Stimulated activated CD8-positive, alpha-beta memory T cell treated with anti-CD3 and anti-CD28 coated beads, Interleukin-12 subunit alpha, Interleukin-12 subunit beta, amount 100 ng/mL, for 4 hours (primary cell): Measurements from ENCODE around the gene MGMT.

ENCODE experiments used
- DNase-seq: peaks from one replicate; pipeline ENCODE4 v3.0.0-alpha.2; 2020; ENCODE audit warnings: low read depth

MGMT gene

GRCh38 chr10:129544205-129545202 lies 77.5 kb downstream of the MGMT start:
- no peak for DNase-seq

- DNase-seq: no peak
Observed at GRCh38 chr10:129545261-129545660, 78.2 kb downstream of the MGMT start.

GRCh38 chr10:129546106-129546505 lies 79.1 kb downstream of the MGMT start:
- DNase-seq: no peak

- DNase-seq: no peak
Observed at GRCh38 chr10:129547608-129548007, 80.6 kb downstream of the MGMT start.

- DNase-seq: no peak
Observed at GRCh38 chr10:129548600-129548999, 81.6 kb downstream of the MGMT start.

GRCh38 chr10:129550076-129550475 lies 83.0 kb downstream of the MGMT start:
- no peak for DNase-seq

- no peak for DNase-seq
Observed at GRCh38 chr10:129550658-129551057, 83.6 kb downstream of the MGMT start.

- DNase-seq: no peak
Observed at GRCh38 chr10:129552119-129552518, 85.1 kb downstream of the MGMT start.

- no peak for DNase-seq
Observed at GRCh38 chr10:129553928-129554327, 86.9 kb downstream of the MGMT start.

GRCh38 chr10:129556316-129556715 lies 89.3 kb downstream of the MGMT start:
- DNase-seq: no peak

- DNase-seq: no peak
Observed at GRCh38 chr10:129560361-129560760, 93.3 kb downstream of the MGMT start.

- no peak for DNase-seq
Observed at GRCh38 chr10:129562487-129562886, 95.4 kb downstream of the MGMT start.

- DNase-seq: no peak
Observed at GRCh38 chr10:129564923-129565322, 97.9 kb downstream of the MGMT start.

- no peak for DNase-seq
Observed at GRCh38 chr10:129568583-129569344, 101.7 kb downstream of the MGMT start.

GRCh38 chr10:129570185-129570584 lies 103.1 kb downstream of the MGMT start:
- DNase-seq: no peak

- no peak for DNase-seq
Observed at GRCh38 chr10:129579228-129579627, 112.2 kb downstream of the MGMT start.

GRCh38 chr10:129580010-129580409 lies 113.0 kb downstream of the MGMT start:
- DNase-seq: no peak

GRCh38 chr10:129580901-129581300 lies 113.9 kb downstream of the MGMT start:
- DNase-seq: no peak

GRCh38 chr10:129581827-129582411 lies 114.9 kb downstream of the MGMT start:
- DNase-seq: no peak

GRCh38 chr10:129583831-129584230 lies 116.8 kb downstream of the MGMT start:
- no peak for DNase-seq

- DNase-seq: no peak
Observed at GRCh38 chr10:129586898-129587443, 119.9 kb downstream of the MGMT start.

GRCh38 chr10:129589546-129589945 lies 122.5 kb downstream of the MGMT start:
- DNase-seq: no peak
